ENCODE results near the gene MIEN1. TPM values are rescaled to one million over a fixed set of nuclear protein-coding genes. Genes with fewer than 3 reads are reported as not detected.
A peak's percentile ranks its signal among the peaks of the same experiment; 100 is the strongest.

The MIEN1 gene
- total and polyA plus RNA-seq, 2 of the 13 experiments (the other 11 are each of a cell fraction or from before 2014, with no cell fraction given): 40.6 to 56.6 TPM

- TF ChIP-seq, protein P1, sequence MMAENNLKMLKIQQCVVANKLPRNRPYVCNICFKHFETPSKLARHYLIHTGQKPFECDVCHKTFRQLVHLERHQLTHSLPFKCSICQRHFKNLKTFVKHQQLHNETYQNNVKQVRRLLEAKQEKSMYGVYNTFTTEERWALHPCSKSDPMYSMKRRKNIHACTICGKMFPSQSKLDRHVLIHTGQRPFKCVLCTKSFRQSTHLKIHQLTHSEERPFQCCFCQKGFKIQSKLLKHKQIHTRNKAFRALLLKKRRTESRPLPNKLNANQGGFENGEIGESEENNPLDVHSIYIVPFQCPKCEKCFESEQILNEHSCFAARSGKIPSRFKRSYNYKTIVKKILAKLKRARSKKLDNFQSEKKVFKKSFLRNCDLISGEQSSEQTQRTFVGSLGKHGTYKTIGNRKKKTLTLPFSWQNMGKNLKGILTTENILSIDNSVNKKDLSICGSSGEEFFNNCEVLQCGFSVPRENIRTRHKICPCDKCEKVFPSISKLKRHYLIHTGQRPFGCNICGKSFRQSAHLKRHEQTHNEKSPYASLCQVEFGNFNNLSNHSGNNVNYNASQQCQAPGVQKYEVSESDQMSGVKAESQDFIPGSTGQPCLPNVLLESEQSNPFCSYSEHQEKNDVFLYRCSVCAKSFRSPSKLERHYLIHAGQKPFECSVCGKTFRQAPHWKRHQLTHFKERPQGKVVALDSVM (CRISPR knock-in tag; IDR thresholded peaks at IDR 0.05): 0 out of 2 replicates have a peak, but pooled peaks have one; percentile 47
- TF ChIP-seq ZKSCAN8 (CRISPR knock-in tag; IDR thresholded peaks at IDR 0.05; ENCODE audit: borderline replicate concordance) (peak; percentile 30; the same call in 1 of the 2 replicates), NCOA1 (CRISPR knock-in tag; IDR thresholded peaks at IDR 0.05) (no peak), RXRB (CRISPR knock-in tag; IDR thresholded peaks at IDR 0.05; ENCODE audit: borderline replicate concordance) (peak; percentile 67), NCOA2 (CRISPR knock-in tag; IDR thresholded peaks at IDR 0.05) (peak; percentile 3; the same call in 1 of the 2 replicates), MEIS2 (CRISPR knock-in tag; IDR thresholded peaks at IDR 0.05) (peak; percentile 65), JUNB (CRISPR knock-in tag; IDR thresholded peaks at IDR 0.05; ENCODE audit: borderline replicate concordance) (peak; percentile 35; the same call in 1 of the 2 replicates), ZNF44 (CRISPR knock-in tag; IDR thresholded peaks at IDR 0.05) (no peak)
- TF ChIP-seq, protein P2, sequence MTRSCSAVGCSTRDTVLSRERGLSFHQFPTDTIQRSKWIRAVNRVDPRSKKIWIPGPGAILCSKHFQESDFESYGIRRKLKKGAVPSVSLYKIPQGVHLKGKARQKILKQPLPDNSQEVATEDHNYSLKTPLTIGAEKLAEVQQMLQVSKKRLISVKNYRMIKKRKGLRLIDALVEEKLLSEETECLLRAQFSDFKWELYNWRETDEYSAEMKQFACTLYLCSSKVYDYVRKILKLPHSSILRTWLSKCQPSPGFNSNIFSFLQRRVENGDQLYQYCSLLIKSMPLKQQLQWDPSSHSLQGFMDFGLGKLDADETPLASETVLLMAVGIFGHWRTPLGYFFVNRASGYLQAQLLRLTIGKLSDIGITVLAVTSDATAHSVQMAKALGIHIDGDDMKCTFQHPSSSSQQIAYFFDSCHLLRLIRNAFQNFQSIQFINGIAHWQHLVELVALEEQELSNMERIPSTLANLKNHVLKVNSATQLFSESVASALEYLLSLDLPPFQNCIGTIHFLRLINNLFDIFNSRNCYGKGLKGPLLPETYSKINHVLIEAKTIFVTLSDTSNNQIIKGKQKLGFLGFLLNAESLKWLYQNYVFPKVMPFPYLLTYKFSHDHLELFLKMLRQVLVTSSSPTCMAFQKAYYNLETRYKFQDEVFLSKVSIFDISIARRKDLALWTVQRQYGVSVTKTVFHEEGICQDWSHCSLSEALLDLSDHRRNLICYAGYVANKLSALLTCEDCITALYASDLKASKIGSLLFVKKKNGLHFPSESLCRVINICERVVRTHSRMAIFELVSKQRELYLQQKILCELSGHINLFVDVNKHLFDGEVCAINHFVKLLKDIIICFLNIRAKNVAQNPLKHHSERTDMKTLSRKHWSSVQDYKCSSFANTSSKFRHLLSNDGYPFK (CRISPR knock-in tag; IDR thresholded peaks at IDR 0.05; ENCODE audit: borderline replicate concordance): peak; percentile 47; the same call in 1 of the 2 replicates
- TF ChIP-seq, protein P3, sequence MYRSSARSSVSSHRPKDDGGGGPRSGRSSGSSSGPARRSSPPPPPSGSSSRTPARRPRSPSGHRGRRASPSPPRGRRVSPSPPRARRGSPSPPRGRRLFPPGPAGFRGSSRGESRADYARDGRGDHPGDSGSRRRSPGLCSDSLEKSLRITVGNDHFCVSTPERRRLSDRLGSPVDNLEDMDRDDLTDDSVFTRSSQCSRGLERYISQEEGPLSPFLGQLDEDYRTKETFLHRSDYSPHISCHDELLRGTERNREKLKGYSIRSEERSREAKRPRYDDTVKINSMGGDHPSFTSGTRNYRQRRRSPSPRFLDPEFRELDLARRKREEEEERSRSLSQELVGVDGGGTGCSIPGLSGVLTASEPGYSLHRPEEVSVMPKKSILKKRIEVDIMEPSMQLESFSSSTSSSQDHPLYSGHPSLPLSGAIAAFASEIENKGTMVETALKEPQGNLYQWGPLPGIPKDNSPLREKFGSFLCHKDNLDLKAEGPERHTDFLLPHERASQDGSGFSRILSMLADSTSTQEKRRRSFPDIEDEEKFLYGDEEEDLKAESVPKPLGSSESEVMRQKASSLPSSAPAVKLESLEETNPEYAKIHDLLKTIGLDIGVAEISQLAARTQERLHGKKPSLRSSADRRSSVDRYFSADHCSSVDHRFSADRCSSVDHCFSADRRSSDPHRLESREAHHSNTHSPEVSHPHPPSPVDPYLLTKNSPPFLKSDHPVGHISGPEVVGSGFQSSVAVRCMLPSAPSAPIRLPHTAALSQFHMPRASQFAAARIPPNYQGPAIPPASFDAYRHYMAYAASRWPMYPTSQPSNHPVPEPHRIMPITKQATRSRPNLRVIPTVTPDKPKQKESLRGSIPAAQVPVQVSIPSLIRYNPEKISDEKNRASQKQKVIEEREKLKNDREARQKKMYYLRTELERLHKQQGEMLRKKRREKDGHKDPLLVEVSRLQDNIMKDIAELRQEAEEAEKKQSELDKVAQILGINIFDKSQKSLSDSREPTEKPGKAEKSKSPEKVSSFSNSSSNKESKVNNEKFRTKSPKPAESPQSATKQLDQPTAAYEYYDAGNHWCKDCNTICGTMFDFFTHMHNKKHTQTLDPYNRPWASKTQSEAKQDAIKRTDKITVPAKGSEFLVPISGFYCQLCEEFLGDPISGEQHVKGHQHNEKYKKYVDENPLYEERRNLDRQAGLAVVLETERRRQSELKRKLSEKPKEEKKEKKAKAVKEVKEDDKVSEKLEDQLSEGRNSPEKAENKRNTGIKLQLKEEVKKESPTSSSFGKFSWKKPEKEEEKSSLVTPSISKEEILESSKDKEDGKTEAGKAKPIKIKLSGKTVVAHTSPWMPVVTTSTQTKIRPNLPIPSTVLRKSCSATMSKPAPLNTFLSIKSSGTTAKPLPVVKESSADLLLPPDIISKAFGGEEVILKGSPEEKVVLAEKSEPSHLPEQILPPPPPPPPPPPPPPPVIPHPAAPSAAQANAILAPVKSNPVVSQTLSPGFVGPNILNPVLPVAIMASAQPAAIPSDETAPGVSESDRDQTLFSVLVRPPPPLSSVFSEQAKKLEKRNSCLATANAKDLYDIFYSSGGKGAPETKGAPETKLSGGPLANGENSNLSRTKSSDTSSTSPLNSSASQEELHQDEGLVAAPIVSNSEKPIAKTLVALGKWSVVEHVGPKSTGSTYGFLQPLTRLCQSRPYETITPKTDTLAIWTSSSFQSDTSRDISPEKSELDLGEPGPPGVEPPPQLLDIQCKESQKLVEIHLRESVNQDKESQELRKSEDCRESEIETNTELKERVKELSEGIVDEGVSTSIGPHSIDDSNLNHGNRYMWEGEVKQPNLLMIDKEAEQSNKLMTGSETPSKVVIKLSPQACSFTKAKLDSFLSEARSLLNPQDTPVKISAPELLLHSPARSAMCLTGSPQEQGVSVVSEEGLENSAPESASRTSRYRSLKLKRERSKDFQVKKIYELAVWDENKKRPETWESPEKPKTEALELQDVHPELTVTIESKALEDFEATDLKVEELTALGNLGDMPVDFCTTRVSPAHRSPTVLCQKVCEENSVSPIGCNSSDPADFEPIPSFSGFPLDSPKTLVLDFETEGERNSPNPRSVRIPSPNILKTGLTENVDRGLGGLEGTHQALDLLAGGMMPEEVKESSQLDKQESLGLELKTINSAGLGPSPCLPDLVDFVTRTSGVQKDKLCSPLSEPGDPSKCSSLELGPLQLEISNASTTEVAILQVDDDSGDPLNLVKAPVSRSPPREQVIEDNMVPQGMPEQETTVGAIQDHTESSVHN (CRISPR knock-in tag; IDR thresholded peaks at IDR 0.05): peak; percentile 55; the same call in 1 of the 2 replicates
- TF ChIP-seq, protein P4, sequence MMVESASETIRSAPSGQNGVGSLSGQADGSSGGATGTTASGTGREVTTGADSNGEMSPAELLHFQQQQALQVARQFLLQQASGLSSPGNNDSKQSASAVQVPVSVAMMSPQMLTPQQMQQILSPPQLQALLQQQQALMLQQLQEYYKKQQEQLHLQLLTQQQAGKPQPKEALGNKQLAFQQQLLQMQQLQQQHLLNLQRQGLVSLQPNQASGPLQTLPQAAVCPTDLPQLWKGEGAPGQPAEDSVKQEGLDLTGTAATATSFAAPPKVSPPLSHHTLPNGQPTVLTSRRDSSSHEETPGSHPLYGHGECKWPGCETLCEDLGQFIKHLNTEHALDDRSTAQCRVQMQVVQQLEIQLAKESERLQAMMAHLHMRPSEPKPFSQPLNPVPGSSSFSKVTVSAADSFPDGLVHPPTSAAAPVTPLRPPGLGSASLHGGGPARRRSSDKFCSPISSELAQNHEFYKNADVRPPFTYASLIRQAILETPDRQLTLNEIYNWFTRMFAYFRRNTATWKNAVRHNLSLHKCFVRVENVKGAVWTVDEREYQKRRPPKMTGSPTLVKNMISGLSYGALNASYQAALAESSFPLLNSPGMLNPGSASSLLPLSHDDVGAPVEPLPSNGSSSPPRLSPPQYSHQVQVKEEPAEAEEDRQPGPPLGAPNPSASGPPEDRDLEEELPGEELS (CRISPR knock-in tag; IDR thresholded peaks at IDR 0.05): peak; percentile 96
Measured at GRCh38 chr17:39702901-39703893, 27.1 kb downstream of the MIEN1 start (continued).

Measured in HepG2 (cell line).